CD4-positive, alpha-beta T cell (primary cell): ENCODE measurements around the gene IL17RE. TPM values are rescaled to one million over a fixed set of nuclear protein-coding genes. Genes with fewer than 3 reads are reported as not detected.

ENCODE experiments used
- ATAC-seq: fragments of 200-7000 bp; cut with Tn5 transposase; one replicate; pipeline ENCODE4 v1.10.0; 2022; ENCODE audit warnings: mild to moderate bottlenecking; ENCODE audit not compliant: poor library complexity
- CTCF ChIA-PET: fragments of 350-600 bp; sonication (Branson Sonifier 250); formaldehyde crosslinking; loops from one replicate; lab custom pipeline; 2021; ENCODE audit warnings: antibody characterized with exemption, inconsistent platforms; lab: Charles Lee
- POLR2A ChIA-PET: fragments of 350-600 bp; sonication (Branson Sonifier 250); formaldehyde crosslinking; loops from one replicate; lab custom pipeline; 2021; ENCODE audit warnings: antibody characterized with exemption, inconsistent platforms; lab: Charles Lee
- DNase-seq, 14 experiments: peaks; one replicate each; pipeline ENCODE4 v3.0.0-alpha.2; 2013 to 2020; ENCODE audit warnings: mixed read lengths in 2 of 14
- H3K27ac ChIP-seq, 2 donors: one replicate each; pipeline versions ENCODE4 v1.5.1 to v1.7.0; 2013; ENCODE audit warnings: low read length in 2 of 2, low read depth in 1 of 2, mild to moderate bottlenecking in 1 of 2
- H3K27me3 ChIP-seq, 2 experiments: 1 replicate in 1 of 2; 2 replicates in 1 of 2; pipeline versions ENCODE4 v1.6.1 to v1.7.0; 2013; ENCODE audit warnings: low read length in 2 of 2, control low read depth in 1 of 2, mild to moderate bottlenecking in 1 of 2, moderate library complexity in 1 of 2; ENCODE audit not compliant: insufficient read depth in 2 of 2, control insufficient read depth in 1 of 2
- H3K36me3 ChIP-seq: one replicate; pipeline ENCODE4 v1.6.1; 2013; ENCODE audit warnings: low read length, control low read depth; ENCODE audit not compliant: insufficient read depth
- H3K4me1 ChIP-seq: one replicate; pipeline ENCODE4 v1.6.1; 2013; ENCODE audit warnings: low read length, control low read depth; ENCODE audit not compliant: insufficient read depth
- H3K4me3 ChIP-seq: one replicate; pipeline ENCODE4 v1.5.1; 2013; ENCODE audit warnings: mild to moderate bottlenecking, low read length, moderate library complexity
- H3K9me3 ChIP-seq, 2 experiments: 1 replicate in 1 of 2; 2 replicates in 1 of 2; pipeline versions ENCODE4 v1.6.1 to v1.7.0; 2013; ENCODE audit warnings: low read length in 2 of 2, mild to moderate bottlenecking in 2 of 2, control low read depth in 1 of 2, moderate library complexity in 1 of 2; ENCODE audit not compliant: control insufficient read depth in 1 of 2, insufficient read depth in 1 of 2
- H3K27ac Mint-ChIP-seq: one replicate; pipeline ENCODE4 v1.8.0; 2020; ENCODE audit warnings: mixed read lengths
- H3K27me3 Mint-ChIP-seq: one replicate; pipeline ENCODE4 v1.8.0; 2021; ENCODE audit warnings: mixed read lengths
- H3K36me3 Mint-ChIP-seq: one replicate; pipeline ENCODE4 v1.8.0; 2021; ENCODE audit warnings: low read depth, mixed read lengths
- H3K4me1 Mint-ChIP-seq: one replicate; pipeline ENCODE4 v1.8.0; 2021; ENCODE audit warnings: low read depth, mixed read lengths
- H3K4me3 Mint-ChIP-seq: one replicate; pipeline ENCODE4 v1.8.0; 2020; ENCODE audit warnings: mild to moderate bottlenecking, mixed read lengths
- H3K9me3 Mint-ChIP-seq: one replicate; pipeline ENCODE4 v1.8.0; 2020; ENCODE audit warnings: mixed read lengths
- CTCF ChIP-seq: fragments of 200-600 bp; IDR thresholded peaks from one replicate; pipeline ENCODE4 v1.8.0; 2022; ENCODE audit warnings: antibody characterized with exemption, mild to moderate bottlenecking
- intact Hi-C, 2 experiments: fragments of 100-400 bp; cut with DNase I in 1 of 2; cut with micrococcal nuclease in 1 of 2; formaldehyde crosslinking; loops; one replicate each; pipeline versions ENCODE4 v1.15.1 to v1.9.0; 2023 to 2025; cut with DNase I, micrococcal nuclease
- total RNA-seq, 174 experiments: library from RNA in 2 of 174; stranded (reverse) in 2 of 174; gene quantifications; one replicate each; pipeline ENCODE4 v1.2.3 and lab custom pipeline; 2021 to 2026

Gene IL17RE
- total RNA-seq, 2 experiments from 2014 or later = 1.4 to 1.6 TPM

DNA sequence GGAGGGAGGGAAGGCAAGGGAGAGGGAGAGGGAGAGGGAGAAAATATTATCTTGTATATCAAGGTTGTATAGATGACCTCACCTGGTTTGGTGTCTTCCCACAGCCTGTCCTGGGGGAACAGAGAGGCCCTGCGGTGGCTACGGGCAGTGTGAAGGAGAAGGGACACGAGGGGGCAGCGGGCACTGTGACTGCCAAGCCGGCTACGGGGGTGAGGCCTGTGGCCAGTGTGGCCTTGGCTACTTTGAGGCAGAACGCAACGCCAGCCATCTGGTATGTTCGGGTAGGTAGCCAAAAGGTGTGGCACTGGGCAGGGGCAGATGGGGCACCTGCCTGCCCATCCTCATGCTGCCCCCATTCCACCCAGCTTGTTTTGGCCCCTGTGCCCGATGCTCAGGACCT, 38.1 kb downstream of the IL17RE start:
- intact Hi-C loops = no loop called here
- H3K27ac ChIP-seq = no peak overlapping the region
- H3K4me1 ChIP-seq = peaks cover 6% of the 10 kb centered on the region
- no peaks in the 10 kb centered on the region for H3K27me3 ChIP-seq
- no peaks in the 10 kb centered on the region for H3K9me3 ChIP-seq
- Mint-ChIP-seq H3K27me3 (no peaks in the 10 kb centered on the region), H3K9me3 (no peaks in the 10 kb centered on the region), H3K4me1 (peaks cover 13% of the 10 kb centered on the region), H3K36me3 (peaks cover 37% of the 10 kb centered on the region), H3K4me3 (no peak overlapping the region), H3K27ac (no peak overlapping the region)
- ChIA-PET POLR2A (no interaction called here), CTCF (no interaction called here)
- H3K36me3 ChIP-seq = peaks cover 35% of the 10 kb centered on the region
- ATAC-seq (no peak), DNase-seq (no peak)
- no peak overlapping the region for H3K4me3 ChIP-seq
- no peak for TF ChIP-seq CTCF

- no peak for ATAC-seq
- Mint-ChIP-seq H3K27ac (no peak overlapping the region), H3K36me3 (peaks cover 29% of the 10 kb centered on the region)
These were observed 39.5 kb downstream of the IL17RE start for GRCh38 chr3:9942164-9942563.

GRCh38 chr3:9942934-9943690, 40.5 kb downstream of the IL17RE start:
- no peak overlapping the region for H3K4me3 Mint-ChIP-seq
- POLR2A ChIA-PET = interaction anchor here (1.6 kb wide), 2 partner anchors 10 to 53 kb away, joined by 5 to 13 read pairs; partner anchors contain the start of genes CRELD1 and JAGN1
- no peaks in the 10 kb centered on the region for H3K27me3 ChIP-seq

More at GRCh38 chr3:9942164-9942563, 39.5 kb downstream of the IL17RE start:
- intact Hi-C loops = no loop called here
- no peak for TF ChIP-seq CTCF
- Mint-ChIP-seq H3K4me1 (no peaks in the 10 kb centered on the region), H3K4me3 (no peak overlapping the region), H3K27me3 (no peaks in the 10 kb centered on the region), H3K9me3 (no peaks in the 10 kb centered on the region)
- ChIA-PET CTCF (interaction anchor here (1.0 to 2.6 kb wide), 2 partner anchors 9 to 98 kb away, joined by 3 to 8 read pairs; partner anchors contain the start of genes CRELD1 and RPUSD3), POLR2A (interaction anchor here (1.6 kb wide), 2 partner anchors 9 to 52 kb away, joined by 5 to 13 read pairs; partner anchors contain the start of genes CRELD1 and JAGN1)
- Histone ChIP-seq H3K27me3 (no peaks in the 10 kb centered on the region), H3K9me3 (no peaks in the 10 kb centered on the region), H3K4me1 (peaks cover 13% of the 10 kb centered on the region), H3K27ac (no peak overlapping the region), H3K36me3 (peaks cover 22% of the 10 kb centered on the region), H3K4me3 (no peak overlapping the region)
- DNase-seq = no peak

More at GRCh38 chr3:9942934-9943690, 40.5 kb downstream of the IL17RE start:
- no peaks in the 10 kb centered on the region for H3K27me3 Mint-ChIP-seq
- H3K4me1 ChIP-seq = peaks cover 7% of the 10 kb centered on the region
- H3K9me3 ChIP-seq = no peaks in the 10 kb centered on the region
- H3K36me3 ChIP-seq = peaks cover 13% of the 10 kb centered on the region
- DNase-seq (no peak), ATAC-seq (no peak)
- H3K36me3 Mint-ChIP-seq = peaks cover 23% of the 10 kb centered on the region
- H3K27ac Mint-ChIP-seq = no peak overlapping the region
- intact Hi-C loops = no loop called here
- H3K4me3 ChIP-seq = no peak overlapping the region
- H3K4me1 Mint-ChIP-seq = no peaks in the 10 kb centered on the region
- no peak for TF ChIP-seq CTCF
- CTCF ChIA-PET = interaction anchor here (1.0 to 2.6 kb wide), 2 partner anchors 10 to 99 kb away, joined by 3 to 8 read pairs; partner anchors contain the start of genes CRELD1 and RPUSD3
- no peaks in the 10 kb centered on the region for H3K9me3 Mint-ChIP-seq
- no peak overlapping the region for H3K27ac ChIP-seq
